NCI-H146 treated with DMSO at 0.1 percent for 48 hours (cell line): ENCODE results near the gene TRABD.

Experiments
- DNase-seq: peaks from one replicate; lab custom pipeline; 2025; ENCODE audit not compliant: unreplicated experiment; lab: John Stamatoyannopoulos, UW

The TRABD gene

DNA sequence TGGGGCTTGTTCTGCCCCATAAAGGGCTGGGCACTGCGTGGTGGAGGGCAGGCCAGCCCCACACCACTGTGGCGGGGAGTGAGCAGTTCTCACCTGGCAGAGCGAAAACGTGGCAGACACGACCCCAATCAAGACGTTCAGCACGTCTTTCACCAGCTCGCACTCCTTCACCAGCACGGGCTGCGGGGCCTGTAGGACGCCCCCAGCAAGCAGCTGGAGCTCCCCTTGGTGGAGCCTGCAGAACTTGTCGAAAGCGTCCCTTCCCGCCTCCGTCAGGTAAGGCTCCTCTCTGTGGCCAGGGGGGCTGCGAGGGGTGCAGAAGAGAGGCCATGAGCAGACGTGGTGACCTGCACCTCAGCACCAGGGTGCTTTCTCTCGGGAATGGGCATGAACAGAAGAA, 47.5 kb downstream of the TRABD start:
- no peak for DNase-seq

DNA sequence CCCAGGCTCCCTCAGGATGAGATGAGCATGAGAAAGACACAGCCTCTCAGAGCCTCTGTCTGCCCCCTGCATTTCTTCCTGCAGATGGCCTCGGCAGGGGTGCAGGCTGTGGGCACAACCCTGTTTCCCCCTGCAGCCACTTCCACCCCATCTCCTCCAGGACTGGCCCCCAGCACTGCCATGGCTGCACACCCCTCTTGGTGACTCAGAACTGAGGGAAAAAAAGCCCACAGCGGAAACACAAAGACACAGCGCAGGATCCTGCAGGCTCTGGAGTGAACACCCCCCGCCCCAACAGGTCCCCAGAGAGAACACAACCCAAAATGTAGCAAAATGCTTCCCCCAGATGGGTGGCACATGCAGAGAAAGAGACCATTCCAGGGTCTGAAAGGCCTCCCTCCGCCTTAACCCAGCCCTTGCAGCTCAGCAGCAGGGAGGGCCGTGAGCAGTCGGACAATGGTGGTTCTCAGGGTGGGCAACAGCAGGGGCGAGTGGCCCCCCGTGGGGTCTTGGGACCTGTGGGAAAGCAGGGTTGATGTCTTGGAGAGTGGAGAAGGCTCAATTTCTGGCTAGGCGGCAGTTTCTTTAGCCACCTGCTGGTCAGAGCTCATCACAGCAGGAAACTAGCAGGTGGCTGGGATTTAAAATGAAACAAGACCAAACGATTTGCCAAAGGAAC, 51.2 kb downstream of the TRABD start:
- DNase-seq = peak; percentile 5

DNA sequence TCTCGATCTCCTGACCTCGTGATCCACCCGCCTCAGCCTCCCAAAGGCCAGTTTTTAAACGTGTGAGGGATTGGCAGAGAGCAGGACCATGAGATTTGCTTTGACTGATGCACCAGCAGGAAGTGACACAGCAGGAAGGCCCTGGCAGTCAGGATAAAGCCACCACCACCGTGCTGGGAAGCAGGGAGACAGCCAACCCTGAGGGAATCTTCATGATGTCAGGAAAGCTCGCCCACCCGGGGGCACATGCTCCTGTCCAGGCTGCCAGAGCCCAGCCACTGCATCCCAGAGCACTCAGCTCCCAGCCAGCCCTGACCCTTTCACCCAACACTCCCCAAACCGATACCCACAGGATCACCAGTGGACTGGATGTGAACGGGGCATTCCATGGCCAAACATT, 53.0 kb downstream of the TRABD start:
- DNase-seq = no peak

DNA sequence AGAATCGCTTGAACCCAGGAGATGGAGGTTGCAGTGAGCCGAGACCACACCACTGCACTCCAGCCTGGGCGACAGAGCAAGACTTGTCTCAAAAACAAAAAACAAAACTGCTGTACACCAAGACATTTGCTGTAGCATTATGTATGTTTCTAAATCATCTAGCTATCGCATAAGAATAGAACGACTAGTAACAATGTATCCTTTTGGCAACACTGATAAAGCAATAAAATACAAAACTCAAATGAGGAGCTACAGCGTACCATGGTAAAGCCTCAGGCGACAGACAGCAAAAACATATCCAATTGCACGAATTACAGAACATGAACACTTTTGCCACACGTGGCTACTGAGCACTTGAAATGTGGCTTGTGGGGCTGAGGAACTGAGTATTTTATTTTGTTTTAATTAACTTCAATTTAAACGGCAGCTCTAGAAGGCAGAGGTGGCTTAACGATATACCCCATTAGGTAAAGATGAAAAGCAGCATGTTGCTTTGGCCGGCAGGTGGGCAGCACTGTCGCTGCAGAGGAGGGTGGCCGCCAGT, 56.8 kb downstream of the TRABD start:
- DNase-seq = no peak

DNA sequence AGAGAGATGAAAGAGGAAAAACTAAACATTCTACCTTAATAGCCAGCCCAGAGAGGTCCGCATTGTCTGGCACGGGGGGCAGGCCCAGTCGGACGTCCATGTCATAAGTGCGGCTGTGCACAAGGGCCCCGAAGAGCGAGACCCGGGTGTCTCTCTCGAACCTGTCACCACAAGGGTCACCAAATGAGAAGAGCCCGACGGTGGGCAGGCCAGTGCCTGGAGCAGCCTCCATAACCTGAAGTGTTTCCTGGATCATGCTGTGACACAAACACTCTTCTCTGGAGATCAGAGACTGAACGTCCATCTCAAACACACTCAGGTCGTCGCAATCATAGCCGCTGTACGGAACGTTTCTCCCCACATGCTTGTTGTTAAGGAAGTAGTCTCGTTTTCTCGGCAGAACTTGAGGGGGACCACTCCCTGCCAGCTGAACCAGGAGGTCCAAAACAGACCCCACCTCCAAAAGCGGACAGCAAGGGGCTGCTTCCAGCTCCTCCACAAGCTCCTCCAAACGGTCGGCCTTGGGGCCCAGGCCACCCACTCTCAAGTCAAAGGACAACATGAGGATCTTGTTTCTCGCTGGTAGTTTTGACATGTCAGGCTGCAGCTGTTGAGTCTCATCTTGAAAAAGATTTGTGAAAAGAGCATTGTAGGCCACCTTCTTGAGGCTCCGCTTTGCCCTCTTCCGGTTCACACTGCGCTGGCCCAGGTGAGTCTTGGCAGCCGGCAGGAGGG, 58.1 kb downstream of the TRABD start:
- DNase-seq = no peak

DNA sequence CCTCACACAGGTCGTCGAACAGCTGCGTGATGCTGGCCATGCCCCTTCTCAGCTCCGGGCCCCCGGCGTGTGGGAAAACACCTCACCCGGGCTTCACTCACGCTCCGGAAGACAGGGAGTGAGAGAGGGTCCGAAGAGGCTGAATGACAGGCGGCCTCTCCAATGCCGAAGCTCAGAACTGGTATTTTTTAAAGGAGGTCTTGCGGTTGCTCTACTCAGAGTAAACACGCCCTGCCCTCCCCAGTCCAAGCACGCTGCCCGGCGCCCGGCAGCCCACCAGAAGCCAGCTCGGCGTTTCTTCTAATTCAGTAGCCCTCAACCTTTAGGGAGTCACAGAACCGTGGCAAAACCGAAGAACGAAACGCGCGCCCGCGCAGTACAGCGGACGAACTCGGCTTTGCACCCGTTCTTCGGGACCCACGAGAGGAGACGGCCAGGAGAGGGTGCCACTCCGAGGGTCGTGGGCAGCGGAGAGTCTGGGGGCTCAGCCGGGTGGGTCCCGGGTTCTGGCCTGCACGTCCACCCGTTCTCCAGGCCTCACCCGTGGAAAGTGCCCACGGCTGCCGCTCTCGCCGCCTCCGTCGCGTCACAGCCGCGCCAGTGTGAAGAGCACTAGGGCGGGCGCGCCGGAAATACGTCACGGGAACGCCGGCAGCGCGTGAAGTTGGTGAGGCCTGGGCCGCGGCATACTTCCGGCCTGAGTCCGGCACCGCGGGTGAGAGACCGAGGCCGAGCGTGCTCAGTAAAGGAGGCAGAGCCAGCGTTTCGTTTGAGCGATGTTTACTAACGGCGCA, 58.9 kb downstream of the TRABD start, which contains the start of gene TUBGCP6:
TSS of gene TUBGCP6 (minus strand) at position 604 of the 794 bp plus-strand sequence. CDS start at position 40, 564 bp downstream.
- peak; percentile 50 for DNase-seq

DNA sequence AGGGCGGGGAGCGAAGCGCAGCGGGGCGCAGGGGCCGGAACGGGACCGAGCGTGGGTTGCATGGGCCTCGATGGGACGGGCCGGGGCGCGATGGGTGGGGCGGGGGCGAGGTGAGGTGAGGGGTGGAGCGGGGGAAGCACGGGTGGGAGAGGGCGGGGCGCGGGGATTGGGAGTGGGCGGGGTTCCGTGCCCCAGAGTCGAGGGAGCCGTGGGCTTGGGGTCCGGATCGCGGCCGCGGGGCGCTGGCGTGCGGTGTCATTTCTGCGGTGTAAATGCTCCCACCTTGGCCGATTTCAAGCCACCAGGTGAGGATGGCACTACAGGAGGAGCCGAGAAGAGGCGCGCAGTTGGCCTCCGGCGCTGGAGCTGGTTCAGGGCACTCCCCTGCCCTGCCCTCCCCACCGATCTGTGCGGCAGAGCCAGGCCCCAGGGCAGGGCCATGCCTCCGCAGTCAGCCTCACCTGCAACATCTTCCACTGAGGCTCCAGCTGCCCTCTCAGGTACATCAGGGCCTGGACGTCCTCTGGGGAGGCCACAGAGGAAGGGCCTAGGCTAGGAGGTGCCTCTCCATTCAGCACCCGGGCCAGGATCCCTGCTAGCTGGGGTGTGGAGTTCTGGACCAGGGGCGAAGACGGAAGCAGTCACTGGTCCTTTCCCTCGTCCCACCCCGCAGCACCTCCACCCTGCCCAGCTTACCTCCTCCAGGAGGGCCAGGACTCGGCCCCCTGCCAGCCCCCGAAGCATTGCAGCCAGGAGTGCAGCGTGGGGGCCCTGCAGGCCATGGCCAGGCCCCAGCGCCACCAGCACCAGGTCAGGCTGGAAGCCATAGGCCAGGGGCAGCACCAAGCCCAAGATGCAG, 59.7 kb downstream of the TRABD start:
- DNase-seq = no peak

DNA sequence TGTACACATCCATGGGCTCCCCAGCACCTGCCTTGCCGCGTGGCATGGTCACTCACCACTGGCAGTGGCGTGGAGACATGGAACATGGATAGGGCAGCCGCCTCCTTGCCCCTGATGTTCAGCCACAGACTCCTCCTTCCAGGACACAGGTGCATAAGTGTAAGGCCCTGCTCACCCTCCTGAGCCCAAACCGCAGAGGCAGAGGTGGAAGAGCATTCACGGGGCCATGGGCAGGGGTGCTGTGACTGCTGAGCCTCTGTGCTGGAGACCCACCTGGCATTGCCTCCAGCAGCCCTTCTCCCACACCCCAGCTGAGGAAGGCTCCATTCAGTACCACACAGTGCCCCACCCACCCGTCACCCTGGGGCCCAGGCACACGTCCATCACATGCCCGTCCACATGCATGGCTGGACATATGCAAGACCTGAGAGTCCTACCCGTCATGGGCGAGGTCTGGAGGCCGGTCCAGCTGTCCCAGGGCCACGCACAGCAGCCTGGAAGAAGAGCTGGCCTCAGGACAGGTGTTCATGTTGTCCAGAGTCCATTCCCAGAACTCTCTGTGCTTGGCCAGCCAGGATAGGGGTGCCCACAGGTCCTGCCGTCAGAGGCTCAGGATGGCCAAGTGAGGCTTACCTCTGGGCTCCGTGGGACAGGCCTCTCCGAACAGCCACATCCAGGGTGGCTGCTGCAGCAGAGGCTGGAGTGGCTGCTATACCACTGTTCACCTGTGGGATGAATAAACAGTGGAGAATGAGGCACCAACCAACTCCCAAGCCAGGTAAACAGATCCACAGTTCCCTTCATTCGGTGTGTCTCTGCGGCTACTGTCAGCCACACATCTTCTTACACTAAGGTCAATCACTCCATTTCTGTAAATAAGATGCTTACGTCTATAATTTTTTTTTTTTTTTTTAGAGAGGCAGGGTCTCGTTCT, 60.8 kb downstream of the TRABD start:
- no peak for DNase-seq

DNA sequence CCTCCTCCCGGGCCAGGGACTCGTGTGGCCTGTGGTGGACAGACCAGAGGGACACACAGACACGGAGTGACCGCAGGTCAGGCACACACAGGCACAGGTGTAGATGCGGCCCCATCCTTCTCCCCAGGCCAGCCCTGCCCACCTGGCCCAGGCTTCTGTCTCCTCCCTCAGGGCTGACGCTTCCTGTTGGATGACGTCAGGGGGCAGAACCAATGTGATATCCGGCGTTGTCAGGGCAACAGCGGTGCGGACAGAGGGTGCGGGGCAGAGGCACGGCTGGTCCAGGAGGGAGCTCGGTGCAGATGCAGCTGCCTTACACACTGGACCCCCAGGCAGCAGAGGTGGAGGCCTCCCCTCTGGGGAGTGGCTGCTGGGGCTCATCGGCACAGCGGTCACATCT, 62.0 kb downstream of the TRABD start:
- DNase-seq = peak; percentile 6

DNA sequence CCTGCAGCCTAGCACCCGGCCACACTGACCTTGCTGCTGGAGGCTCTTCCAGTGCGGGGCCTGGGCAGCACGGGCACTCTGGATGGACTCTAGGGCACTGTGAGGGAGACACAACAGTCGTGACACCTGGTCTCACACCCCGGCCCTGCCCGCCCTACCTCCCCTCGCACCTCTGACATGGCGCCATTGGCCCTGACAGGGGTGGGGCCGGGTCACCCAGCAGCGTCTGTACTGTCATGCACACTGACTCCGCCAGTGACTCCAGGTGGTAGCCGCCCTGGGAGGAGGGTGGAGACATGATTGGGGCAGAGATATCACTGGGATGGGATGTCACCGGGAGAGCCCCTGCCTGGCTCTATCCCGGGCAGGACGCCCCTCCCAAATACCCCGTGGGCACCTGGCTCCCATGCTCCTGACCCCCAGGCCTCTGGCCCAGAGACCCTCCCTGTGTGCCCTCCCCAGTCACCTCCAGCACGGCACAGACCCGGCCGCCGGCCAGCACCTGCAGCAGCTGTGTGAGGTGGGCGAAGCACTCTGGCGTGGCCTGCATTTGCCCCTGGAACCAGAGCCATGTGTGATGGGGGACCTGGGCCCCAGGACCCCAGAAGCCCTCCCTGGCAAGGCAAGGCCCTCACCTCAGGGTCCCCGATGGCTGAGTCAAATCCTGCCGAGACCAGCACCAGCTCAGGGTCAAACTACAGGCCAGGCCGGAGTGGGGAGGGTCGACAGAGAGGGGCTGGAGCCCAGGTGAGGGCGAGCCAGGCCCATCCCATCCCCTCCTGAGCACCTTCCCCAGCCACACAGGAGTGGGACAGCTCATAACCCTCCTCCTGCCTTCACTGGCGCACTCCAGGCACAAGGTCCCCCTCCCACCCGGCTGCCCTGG, 62.7 kb downstream of the TRABD start:
- no peak for DNase-seq
